GM21737 (cell line): ENCODE results near the gene BFSP1.

Experiments used
- ATAC-seq: cut with Tn5 transposase; IDR thresholded peaks from one replicate; pipeline ENCODE4 v1.9.1; 2021; ENCODE audit warnings: mild to moderate bottlenecking, moderate library complexity; ENCODE audit not compliant: unreplicated experiment

Gene BFSP1

GRCh38 chr20:17500271-17500670 is 30.9 kb downstream of the BFSP1 start:
- no peak for ATAC-seq

- ATAC-seq: no peak
Measured at GRCh38 chr20:17499041-17499440, 32.1 kb downstream of the BFSP1 start.

- no peak for ATAC-seq
Measured at GRCh38 chr20:17498641-17499040, 32.5 kb downstream of the BFSP1 start.

GRCh38 chr20:17497821-17498580 is 33.2 kb downstream of the BFSP1 start:
- no peak for ATAC-seq

- no peak for ATAC-seq
Measured at GRCh38 chr20:17495826-17496225, 35.4 kb downstream of the BFSP1 start.

GRCh38 chr20:17494201-17494600 is 37.0 kb downstream of the BFSP1 start:
- no peak for ATAC-seq

GRCh38 chr20:17493173-17493572 is 38.0 kb downstream of the BFSP1 start:
- ATAC-seq: no peak

GRCh38 chr20:17491488-17491887 is 39.7 kb downstream of the BFSP1 start:
- no peak for ATAC-seq

- ATAC-seq: no peak
Measured at GRCh38 chr20:17491041-17491440, 40.1 kb downstream of the BFSP1 start.

- ATAC-seq: no peak
Measured at GRCh38 chr20:17490501-17490900, 40.7 kb downstream of the BFSP1 start.

- no peak for ATAC-seq
Measured at GRCh38 chr20:17488916-17489600, 42.1 kb downstream of the BFSP1 start.

GRCh38 chr20:17485017-17485416 is 46.2 kb downstream of the BFSP1 start:
- no peak for ATAC-seq

GRCh38 chr20:17482536-17482935 is 48.6 kb downstream of the BFSP1 start:
- no peak for ATAC-seq

GRCh38 chr20:17481661-17482060 is 49.5 kb downstream of the BFSP1 start:
- ATAC-seq: no peak

GRCh38 chr20:17480696-17481095 is 50.5 kb downstream of the BFSP1 start:
- no peak for ATAC-seq

GRCh38 chr20:17479063-17479657 is 52.0 kb downstream of the BFSP1 start:
- no peak for ATAC-seq

- ATAC-seq: no peak
Measured at GRCh38 chr20:17473659-17474058, 57.5 kb downstream of the BFSP1 start.

GRCh38 chr20:17471606-17472187 is 59.5 kb downstream of the BFSP1 start:
- ATAC-seq: no peak

- no peak for ATAC-seq
Measured at GRCh38 chr20:17470973-17471372, 60.2 kb downstream of the BFSP1 start.

GRCh38 chr20:17470521-17470920 is 60.7 kb downstream of the BFSP1 start:
- ATAC-seq: no peak

- ATAC-seq: no peak
Measured at GRCh38 chr20:17469246-17470030, 61.7 kb downstream of the BFSP1 start.
